Stimulated activated naive CD8-positive, alpha-beta T cell treated with anti-CD3 and anti-CD28 coated beads, Interleukin-15, Interleukin-2, amounts not matched to agents 100 ng/mL and 50 ng/mL, for 24 hours (primary cell): ENCODE data around the gene DMKN.

Experiments used
- H3K27ac Mint-ChIP-seq: one replicate; pipeline ENCODE4 v1.8.0; 2021; ENCODE audit warnings: mild to moderate bottlenecking, mixed read lengths
- H3K27me3 Mint-ChIP-seq: one replicate; pipeline ENCODE4 v1.8.0; 2021; ENCODE audit warnings: mixed read lengths
- H3K36me3 Mint-ChIP-seq: one replicate; pipeline ENCODE4 v1.8.0; 2021; ENCODE audit warnings: low read depth, mixed read lengths
- H3K4me1 Mint-ChIP-seq: one replicate; pipeline ENCODE4 v1.8.0; 2021; ENCODE audit warnings: low read depth, mixed read lengths
- H3K4me3 Mint-ChIP-seq: one replicate; pipeline ENCODE4 v1.8.0; 2021; ENCODE audit warnings: mild to moderate bottlenecking, mixed read lengths
- H3K9me3 Mint-ChIP-seq: one replicate; pipeline ENCODE4 v1.8.0; 2021; ENCODE audit warnings: mixed read lengths

The DMKN gene

DNA sequence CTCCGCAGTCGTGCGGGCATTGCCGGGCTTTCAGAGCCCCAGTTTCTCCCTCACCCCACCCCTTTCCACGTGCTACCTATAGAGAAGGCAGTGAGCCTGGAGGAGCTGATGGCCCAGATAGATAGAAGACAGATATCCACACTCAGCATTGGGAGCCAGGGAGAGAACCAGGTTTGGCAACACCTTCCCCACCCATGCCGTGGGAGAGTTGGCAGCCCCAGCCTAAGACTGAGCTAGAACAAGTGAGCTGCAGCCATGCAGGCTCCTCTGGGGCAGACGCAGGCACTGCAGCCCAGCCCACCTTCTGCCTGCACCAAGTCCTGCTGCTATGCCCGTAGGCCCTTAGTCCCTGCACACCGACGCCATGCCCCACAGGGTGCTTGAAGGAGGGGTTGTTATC is 12.8 kb downstream of the DMKN start:
- no peaks in the 10 kb centered on the region for H3K9me3 Mint-ChIP-seq
- H3K27me3 Mint-ChIP-seq, result peaks cover 14% of the 10 kb centered on the region
- no peaks in the 10 kb centered on the region for H3K4me1 Mint-ChIP-seq
- H3K4me3 Mint-ChIP-seq, result no peak overlapping the region
- H3K36me3 Mint-ChIP-seq, result no peaks in the 10 kb centered on the region
- H3K27ac Mint-ChIP-seq, result no peak overlapping the region

DNA sequence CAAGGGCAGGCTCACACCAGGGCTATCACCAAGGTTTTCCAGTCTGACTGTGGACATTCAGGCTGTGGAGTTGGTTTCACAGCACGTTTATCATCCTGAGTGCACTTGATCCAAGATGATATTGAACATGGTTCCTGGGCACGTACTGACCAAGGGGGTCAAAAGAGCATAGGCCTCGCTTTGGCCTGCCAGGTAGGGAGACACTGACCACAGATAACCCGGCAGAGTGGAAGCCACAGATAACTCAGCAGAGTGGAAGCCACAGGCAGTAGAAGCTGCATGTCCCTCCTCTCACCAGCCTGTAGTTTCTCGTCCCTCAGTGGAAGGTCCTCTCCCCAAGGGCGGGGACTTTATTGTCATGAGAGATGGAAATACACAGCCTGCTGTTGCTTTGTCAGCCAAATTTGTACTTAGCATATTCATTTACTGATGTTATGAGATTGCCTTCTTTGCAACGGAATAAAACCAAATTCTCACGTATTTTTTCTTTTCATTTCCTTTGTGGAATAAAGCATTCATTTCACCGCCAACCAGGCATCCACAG is 14.4 kb downstream of the DMKN start:
- peaks cover 8% of the 10 kb centered on the region for H3K4me1 Mint-ChIP-seq
- peaks cover 9% of the 10 kb centered on the region for H3K27me3 Mint-ChIP-seq
- no peak overlapping the region for H3K4me3 Mint-ChIP-seq
- no peaks in the 10 kb centered on the region for H3K36me3 Mint-ChIP-seq
- no peaks in the 10 kb centered on the region for H3K9me3 Mint-ChIP-seq
- H3K27ac Mint-ChIP-seq, result no peak overlapping the region

DNA sequence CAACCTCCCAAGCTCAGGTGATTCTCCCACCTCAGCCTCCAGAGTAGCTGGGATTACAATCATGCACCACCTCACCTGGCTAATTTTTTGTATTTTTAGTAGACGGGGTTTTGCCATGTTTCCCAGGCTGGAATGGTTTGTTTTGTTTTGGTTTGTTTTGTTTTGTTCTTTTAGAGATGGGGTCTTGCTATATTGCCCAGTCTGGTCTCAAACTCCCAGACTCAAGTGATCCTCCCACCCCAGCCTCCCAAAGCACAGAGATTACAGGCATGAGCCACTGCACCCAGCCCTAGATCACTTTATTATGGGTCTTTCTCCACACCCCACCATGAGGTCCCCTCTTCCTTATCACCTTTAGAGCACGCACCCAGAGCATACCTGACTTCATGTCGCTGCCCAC is 15.2 kb downstream of the DMKN start:
- Mint-ChIP-seq H3K27me3 (peaks cover 9% of the 10 kb centered on the region), H3K9me3 (no peaks in the 10 kb centered on the region), H3K36me3 (no peaks in the 10 kb centered on the region), H3K4me3 (no peak overlapping the region), H3K27ac (no peak overlapping the region), H3K4me1 (peaks cover 8% of the 10 kb centered on the region)

DNA sequence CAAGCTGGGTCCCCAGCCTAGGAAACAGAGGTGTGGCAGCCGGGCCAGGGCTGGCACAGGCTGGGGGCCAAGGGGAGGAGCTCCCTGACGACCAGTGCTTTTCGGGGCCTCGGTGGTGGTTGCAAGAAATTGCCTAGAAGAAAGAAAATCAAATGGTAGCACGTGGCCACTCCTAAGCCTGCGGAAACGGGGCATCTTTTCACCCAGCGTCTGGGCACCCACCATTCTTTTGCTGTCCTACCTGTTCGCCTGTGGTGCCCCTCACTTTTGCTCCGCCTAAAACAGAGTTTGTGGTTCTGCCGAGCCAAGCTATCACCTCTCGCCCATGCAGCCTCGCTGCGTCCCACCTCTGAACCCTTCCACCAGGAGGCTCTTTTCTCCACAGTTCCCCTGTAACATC is 16.0 kb downstream of the DMKN start:
- Mint-ChIP-seq H3K36me3 (no peaks in the 10 kb centered on the region), H3K27me3 (peaks cover 9% of the 10 kb centered on the region), H3K9me3 (no peaks in the 10 kb centered on the region), H3K27ac (no peak overlapping the region), H3K4me3 (no peak overlapping the region), H3K4me1 (peaks cover 8% of the 10 kb centered on the region)

DNA sequence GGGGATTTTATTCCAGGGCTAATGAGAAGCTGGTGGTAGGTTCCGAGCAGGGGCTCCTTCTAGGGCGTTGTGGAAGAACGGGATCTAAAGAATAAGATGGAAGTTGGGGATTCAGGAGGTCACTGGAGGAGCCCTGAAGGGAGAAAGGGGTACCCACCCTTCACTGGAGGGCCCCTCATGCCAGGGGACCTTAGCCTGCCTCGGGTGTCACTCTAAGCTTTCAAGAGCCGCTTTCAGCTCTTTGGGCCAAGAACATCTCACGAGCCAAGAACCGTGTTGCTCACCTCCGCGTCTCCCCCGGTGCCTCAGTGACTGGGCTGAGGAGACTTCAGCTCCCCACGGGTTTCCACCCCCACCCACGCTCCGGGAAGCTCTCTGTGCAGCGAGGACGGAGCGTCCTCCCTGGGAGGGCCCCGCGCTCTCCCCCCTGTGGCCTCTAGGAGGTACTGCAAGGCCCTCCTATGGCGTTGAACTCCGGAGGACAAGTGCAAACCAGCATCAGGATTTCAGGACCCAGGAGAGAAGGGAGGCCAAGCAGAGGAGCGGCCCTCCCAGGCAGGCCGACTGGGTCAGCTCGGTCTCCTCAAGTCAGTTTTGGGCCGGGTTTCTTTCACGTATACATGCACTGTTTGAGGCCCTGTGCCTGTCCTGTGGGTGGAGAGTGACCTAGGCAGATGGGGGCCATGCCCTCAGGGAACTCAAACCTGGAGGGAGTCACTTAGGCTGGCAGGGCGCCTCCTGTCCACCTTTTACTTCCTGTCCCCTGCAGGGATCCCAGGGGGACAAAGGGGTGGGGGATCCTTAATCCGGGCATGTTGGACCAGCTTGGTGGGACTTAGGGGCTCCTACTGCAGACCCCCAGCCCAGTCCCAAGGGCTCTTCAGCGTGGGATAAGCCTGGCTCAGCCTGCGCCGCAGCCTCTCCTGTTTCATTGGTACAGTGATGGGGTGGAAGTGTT is 18.1 kb downstream of the DMKN start:
- Mint-ChIP-seq H3K4me3 (no peak overlapping the region), H3K27ac (no peak overlapping the region), H3K4me1 (peaks cover 8% of the 10 kb centered on the region), H3K9me3 (no peaks in the 10 kb centered on the region), H3K27me3 (peaks cover 18% of the 10 kb centered on the region), H3K36me3 (no peaks in the 10 kb centered on the region)

DNA sequence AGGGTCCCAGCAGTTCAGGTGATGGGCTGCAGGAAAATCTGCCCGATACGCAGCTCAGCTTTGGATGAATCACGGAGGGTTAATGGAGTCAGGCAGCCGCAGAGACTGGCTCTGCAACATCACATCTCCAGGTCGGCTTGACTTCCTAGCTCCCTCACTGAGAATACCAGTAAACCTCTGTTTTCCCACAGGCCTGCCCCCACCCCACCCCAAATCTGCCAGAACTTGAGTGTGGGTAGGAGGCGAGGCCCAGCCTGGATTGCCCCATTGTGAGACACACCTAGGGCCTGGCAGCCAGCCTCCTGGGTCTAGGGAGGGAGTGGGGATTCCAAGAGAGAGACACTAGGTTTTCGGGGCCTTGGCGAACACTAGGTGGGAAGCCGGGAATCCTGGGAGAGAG is 19.5 kb downstream of the DMKN start:
- H3K9me3 Mint-ChIP-seq, result no peaks in the 10 kb centered on the region

DNA sequence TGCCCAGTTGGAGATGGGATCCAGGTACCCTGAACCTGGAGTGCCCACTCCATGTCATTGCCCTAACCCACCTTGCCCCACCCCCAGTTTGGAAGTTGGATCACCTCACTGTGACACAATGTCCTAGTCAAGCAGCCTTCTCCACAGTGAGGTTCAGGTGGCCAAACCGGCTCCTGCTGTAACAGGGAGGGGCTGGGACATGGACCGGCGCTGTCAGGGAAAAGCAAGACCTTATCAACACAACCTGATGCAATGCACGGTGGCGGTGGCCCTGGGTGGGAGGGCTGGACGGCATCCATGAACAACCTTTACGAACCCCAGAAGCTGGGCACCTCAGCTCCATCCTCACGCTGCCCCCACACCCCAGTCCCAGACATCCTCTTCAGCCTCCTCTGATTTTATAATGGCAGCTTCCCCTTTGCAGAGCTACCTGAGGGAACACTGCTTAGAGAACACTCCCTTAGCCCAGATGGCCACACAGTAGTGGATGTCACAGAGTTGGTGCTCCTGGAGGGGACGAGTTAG is 21.6 kb downstream of the DMKN start:
- no peak overlapping the region for H3K27ac Mint-ChIP-seq
- no peak overlapping the region for H3K4me3 Mint-ChIP-seq
- H3K27me3 Mint-ChIP-seq, result peaks cover 13% of the 10 kb centered on the region
- peaks cover 16% of the 10 kb centered on the region for H3K4me1 Mint-ChIP-seq
- no peaks in the 10 kb centered on the region for H3K36me3 Mint-ChIP-seq
- no peaks in the 10 kb centered on the region for H3K9me3 Mint-ChIP-seq

More for the DNA sequence above, 19.5 kb downstream of the DMKN start:
- H3K27ac Mint-ChIP-seq, result no peak overlapping the region
- H3K27me3 Mint-ChIP-seq, result peaks cover 18% of the 10 kb centered on the region
- peaks cover 8% of the 10 kb centered on the region for H3K4me1 Mint-ChIP-seq
- no peak overlapping the region for H3K4me3 Mint-ChIP-seq
- no peaks in the 10 kb centered on the region for H3K36me3 Mint-ChIP-seq

DNA sequence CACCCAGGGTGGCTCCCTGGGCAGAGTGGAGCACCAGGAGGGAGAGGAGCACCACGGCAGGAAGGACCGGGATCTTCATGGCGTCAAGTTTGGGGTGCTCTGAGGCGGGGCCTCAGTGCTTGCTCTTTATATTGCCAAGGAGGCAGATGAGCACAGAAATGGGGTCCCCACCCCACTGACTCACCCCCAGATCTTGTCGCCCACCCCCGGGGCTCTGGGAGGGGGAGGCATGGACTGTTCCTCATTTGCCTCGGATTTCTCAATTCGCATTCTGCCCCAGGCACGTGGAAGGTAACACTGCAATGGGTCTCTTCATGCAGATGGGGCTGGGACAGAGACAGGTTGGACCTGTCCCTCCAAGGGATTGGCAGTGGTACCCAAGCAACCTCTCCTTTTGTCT is 23.1 kb downstream of the DMKN start, which contains the start of gene KRTDAP:
Gene KRTDAP (minus strand): TSS at position 101 of the 400 bp plus-strand sequence. CDS start 22 bp downstream, at position 79.
- peaks cover 13% of the 10 kb centered on the region for H3K4me1 Mint-ChIP-seq
- peaks cover 13% of the 10 kb centered on the region for H3K27me3 Mint-ChIP-seq
- no peaks in the 10 kb centered on the region for H3K9me3 Mint-ChIP-seq
- no peak within 1 kb of the TSS for H3K27ac Mint-ChIP-seq
- H3K36me3 Mint-ChIP-seq, result no peaks in the 10 kb centered on the region
- no peak within 1 kb of the TSS for H3K4me3 Mint-ChIP-seq

DNA sequence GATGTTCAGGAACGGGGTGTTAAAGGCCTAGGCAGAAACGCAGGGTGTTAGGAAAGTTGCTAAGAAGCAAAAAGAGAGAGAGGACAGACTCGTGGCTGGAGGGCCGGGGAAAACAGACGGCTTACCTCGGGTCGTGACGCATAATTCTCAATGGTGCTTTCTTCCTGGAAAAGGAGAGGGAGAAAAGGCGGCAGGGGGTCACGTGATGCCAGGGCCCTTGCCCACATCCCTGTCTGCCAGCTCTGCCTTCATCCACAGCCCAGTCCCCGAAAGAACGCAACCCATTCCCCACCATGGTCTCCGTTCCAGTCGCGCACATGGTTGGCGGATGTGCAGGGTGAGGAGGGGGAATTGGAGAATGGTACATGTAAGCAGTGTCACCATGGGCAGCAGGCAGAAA is 24.8 kb downstream of the DMKN start:
- H3K27me3 Mint-ChIP-seq, result peaks cover 13% of the 10 kb centered on the region
- no peaks in the 10 kb centered on the region for H3K36me3 Mint-ChIP-seq
- no peaks in the 10 kb centered on the region for H3K9me3 Mint-ChIP-seq
- H3K4me3 Mint-ChIP-seq, result no peak overlapping the region
- H3K4me1 Mint-ChIP-seq, result peaks cover 19% of the 10 kb centered on the region
- no peak overlapping the region for H3K27ac Mint-ChIP-seq

DNA sequence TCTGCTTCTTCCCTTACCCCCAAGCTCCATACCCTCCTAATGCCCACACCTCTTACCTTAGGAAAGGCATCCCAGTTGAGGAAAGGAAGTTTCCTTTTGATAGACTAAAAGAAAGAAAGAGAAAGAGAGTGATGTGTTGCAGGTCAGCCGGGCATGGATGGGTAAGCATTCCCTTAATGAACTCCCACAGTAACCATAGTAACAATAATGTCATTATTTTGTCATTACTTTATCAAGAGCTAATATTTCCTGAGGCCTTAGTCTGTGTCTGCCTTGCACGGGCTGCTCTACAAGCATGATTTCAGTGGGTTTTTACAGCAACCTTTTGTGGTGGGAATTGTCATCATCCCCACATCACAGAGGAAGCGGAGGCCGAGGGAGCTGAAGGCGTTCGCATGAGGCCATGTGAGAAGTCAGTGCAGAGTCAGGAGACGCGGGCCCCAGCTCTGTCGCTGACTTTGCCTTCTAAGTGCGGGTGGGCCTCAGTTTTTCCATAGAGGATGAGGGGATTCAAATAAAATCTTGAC is 25.7 kb downstream of the DMKN start:
- H3K4me3 Mint-ChIP-seq, result no peak overlapping the region
- H3K27me3 Mint-ChIP-seq, result peaks cover 13% of the 10 kb centered on the region
- peaks cover 19% of the 10 kb centered on the region for H3K4me1 Mint-ChIP-seq
- no peaks in the 10 kb centered on the region for H3K36me3 Mint-ChIP-seq
- H3K9me3 Mint-ChIP-seq, result no peaks in the 10 kb centered on the region
- no peak overlapping the region for H3K27ac Mint-ChIP-seq

DNA sequence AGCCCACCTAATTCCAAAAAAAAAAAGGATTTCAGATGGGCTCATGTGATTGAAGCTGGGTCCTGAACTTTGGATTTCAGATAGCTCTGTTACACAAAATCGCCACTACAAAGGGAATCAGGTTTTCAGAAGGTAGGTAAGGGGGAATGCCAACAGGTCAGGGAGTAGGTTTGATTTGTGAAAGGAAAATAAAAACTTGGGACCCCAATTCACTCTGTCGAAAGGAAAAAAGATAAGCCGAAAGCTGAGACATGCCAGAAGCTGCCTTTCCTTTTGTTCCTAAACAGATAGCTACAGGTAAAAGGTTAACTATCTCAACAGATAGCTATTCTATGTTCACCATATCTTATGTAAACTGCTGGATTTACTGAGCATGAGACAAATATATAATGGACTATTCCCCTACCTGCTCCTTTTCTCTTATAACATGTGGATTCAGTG is 27.2 kb downstream of the DMKN start:
- no peak overlapping the region for H3K27ac Mint-ChIP-seq

DNA sequence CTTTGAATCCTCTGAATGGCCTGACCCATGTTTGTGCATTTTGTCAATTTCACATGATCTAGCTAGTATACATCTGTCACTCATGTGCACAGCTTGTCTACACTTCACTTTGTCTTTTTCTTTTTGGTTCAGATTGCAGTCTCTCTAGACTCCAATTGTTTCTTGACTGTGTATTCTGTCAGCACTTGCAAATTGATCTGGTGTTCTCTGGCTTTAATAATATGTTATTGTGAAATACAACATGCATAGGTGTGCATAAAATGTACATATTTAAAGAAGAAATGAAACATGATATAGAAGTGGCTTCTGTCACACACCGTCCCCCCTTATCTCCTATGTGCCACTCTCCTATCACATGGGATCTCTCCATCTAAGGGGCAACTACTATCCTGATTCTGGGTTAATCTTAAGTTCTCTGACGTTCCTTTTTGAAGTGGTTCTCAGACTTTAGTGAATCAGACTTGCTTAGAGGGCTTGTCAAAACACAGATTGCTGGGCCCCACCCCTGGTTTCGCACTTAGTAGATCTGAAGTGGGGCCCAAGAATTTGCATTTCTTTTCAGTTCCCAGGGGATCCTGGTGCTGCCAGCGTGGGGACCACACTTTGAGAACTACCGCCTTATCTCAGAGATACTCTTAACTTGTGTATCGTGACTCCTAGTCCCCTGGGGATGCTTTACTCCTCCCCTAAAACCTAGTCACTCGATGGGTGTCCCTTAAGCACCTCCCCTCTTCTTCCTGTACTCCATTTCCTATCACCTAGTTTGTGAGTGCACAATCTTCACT is 29.0 kb downstream of the DMKN start:
- Mint-ChIP-seq H3K9me3 (no peaks in the 10 kb centered on the region), H3K36me3 (no peaks in the 10 kb centered on the region), H3K27me3 (peaks cover 4% of the 10 kb centered on the region), H3K4me3 (no peak overlapping the region), H3K27ac (no peak overlapping the region), H3K4me1 (peaks cover 19% of the 10 kb centered on the region)

More for the DNA sequence above, 27.2 kb downstream of the DMKN start:
- Mint-ChIP-seq H3K4me1 (peaks cover 19% of the 10 kb centered on the region), H3K4me3 (no peak overlapping the region), H3K9me3 (no peaks in the 10 kb centered on the region), H3K36me3 (no peaks in the 10 kb centered on the region), H3K27me3 (peaks cover 7% of the 10 kb centered on the region)

DNA sequence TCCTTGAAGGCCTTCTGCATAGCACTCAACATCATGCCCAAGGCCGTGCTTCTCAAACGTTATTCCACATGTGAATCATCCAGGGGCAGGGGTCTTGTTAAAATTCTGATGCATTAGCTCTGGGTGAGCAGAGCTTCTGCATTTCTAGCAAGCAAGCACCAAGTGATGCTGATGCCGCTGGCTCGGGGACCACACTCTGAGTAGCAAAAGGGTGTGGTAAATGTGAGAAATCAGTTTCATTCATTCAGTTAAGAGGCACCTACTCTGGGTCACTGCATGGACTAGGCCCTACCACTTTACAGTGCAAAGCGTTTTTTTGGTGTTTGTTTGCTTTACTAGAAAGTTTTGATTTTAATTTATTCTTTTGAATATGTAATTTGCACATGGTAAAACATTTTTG is 30.4 kb downstream of the DMKN start:
- no peak overlapping the region for H3K27ac Mint-ChIP-seq
- no peak overlapping the region for H3K4me3 Mint-ChIP-seq
- peaks cover 14% of the 10 kb centered on the region for H3K4me1 Mint-ChIP-seq
- peaks cover 4% of the 10 kb centered on the region for H3K27me3 Mint-ChIP-seq
- H3K9me3 Mint-ChIP-seq, result no peaks in the 10 kb centered on the region
- no peaks in the 10 kb centered on the region for H3K36me3 Mint-ChIP-seq

DNA sequence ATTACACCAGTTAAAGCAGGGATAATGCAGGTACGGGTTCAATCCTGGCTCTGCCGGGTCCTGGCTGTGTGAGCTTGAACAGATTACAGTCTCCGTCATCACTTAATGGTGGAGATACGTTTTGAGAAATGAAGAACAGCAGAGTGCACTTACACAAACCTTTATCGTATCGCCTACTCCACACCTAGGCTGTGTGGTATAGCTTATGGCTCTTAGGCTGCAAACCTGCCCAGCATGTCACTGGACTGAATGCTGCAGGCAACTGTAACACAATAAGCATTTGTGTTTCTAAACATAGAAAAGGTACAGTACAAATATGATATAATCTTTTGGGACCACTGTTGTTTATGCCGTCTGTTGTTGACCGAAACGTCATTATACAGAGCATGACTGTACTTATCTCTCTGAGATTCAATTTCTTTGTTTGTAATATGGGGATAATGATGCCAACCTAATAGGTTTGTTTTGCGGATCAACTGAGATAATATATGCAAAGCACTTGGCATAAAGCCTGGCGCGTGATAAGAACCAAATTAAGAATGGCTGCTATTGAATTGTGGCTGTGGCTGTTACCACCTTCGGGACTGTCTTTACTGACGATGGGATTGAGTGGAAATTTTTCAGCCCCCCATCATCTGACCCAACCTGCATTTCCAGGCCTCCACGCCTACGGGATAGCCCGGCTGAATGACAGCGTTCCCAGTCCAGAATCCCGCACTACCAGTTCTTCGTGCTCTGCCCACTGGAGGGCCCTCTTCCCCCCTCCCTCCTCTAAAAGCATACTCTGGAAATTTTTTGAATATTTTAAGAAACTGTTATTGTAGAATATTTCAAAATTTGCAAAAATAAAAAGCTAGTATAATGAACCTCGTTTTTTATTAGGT is 34.4 kb downstream of the DMKN start:
- no peaks in the 10 kb centered on the region for H3K9me3 Mint-ChIP-seq
- H3K36me3 Mint-ChIP-seq, result no peaks in the 10 kb centered on the region
- H3K4me1 Mint-ChIP-seq, result peaks cover under 1% of the 10 kb centered on the region
- no peak overlapping the region for H3K27ac Mint-ChIP-seq
- H3K4me3 Mint-ChIP-seq, result no peak overlapping the region
- peaks cover 4% of the 10 kb centered on the region for H3K27me3 Mint-ChIP-seq
